B cell (primary cell): ENCODE results near the gene NPBWR2. TPM values are rescaled to one million over a fixed set of nuclear protein-coding genes. Genes with fewer than 3 reads are reported as not detected.
A peak's percentile ranks its signal among the peaks of the same experiment; 100 is the strongest.

ENCODE experiments used
- ATAC-seq: fragments of 200-7000 bp; cut with Tn5 transposase; one replicate; pipeline ENCODE4 v1.10.0; 2021; ENCODE audit warnings: low read depth, mild to moderate bottlenecking, moderate number of reproducible peaks, moderate library complexity
- CTCF ChIA-PET: fragments of 350-600 bp; sonication (Branson Sonifier 250); formaldehyde crosslinking; loops from one replicate; lab custom pipeline; 2021; ENCODE audit warnings: antibody characterized with exemption, inconsistent platforms; lab: Charles Lee
- POLR2A ChIA-PET: fragments of 350-600 bp; sonication (Branson Sonifier 250); formaldehyde crosslinking; loops from one replicate; lab custom pipeline; 2021; ENCODE audit warnings: antibody characterized with exemption; lab: Charles Lee
- DNase-seq: peaks from one replicate; pipeline ENCODE4 v3.0.0; 2013
- H2AFZ ChIP-seq: 2 replicates; pipeline ENCODE4 v1.6.1; 2012; ENCODE audit warnings: mild to moderate bottlenecking, low read depth, low read length; ENCODE audit not compliant: insufficient read depth, poor library complexity, severe bottlenecking
- H3K27ac ChIP-seq, 2 donors: 1 replicate in 1 of 2; 2 replicates in 1 of 2; pipeline ENCODE4 v1.5.1; 2012 to 2013; ENCODE audit warnings: low read length in 2 of 2, mild to moderate bottlenecking in 2 of 2, moderate library complexity in 1 of 2
- H3K27me3 ChIP-seq, 4 experiments: fragments of 200-600 bp in 1 of 4; sonication (generic) in 1 of 4; replicated peaks in 1 of 4; 1 replicate in 2 of 4; 2 replicates in 2 of 4; pipeline versions ENCODE4 v1.6.1 to v1.7.0; 2013 to 2016; ENCODE audit warnings: low read length in 3 of 4, mild to moderate bottlenecking in 2 of 4, mixed read lengths in 1 of 4, moderate library complexity in 1 of 4; ENCODE audit not compliant: insufficient read depth in 4 of 4, control insufficient read depth in 3 of 4; ENCODE audit errors: control extremely low read depth in 1 of 4
- H3K36me3 ChIP-seq, 2 experiments: replicated peaks in 1 of 2; 1 replicate in 1 of 2; 2 replicates in 1 of 2; pipeline versions ENCODE4 v1.6.1 to v1.7.1; 2013; ENCODE audit warnings: low read length in 1 of 2; ENCODE audit not compliant: insufficient read depth in 2 of 2, control insufficient read depth in 1 of 2; ENCODE audit errors: control extremely low read depth in 1 of 2, extremely low read depth in 1 of 2
- H3K4me1 ChIP-seq, 2 donors: fragments of 200-600 bp in 1 of 2; sonication (generic) in 1 of 2; 1 replicate in 1 of 2; 2 replicates in 1 of 2; pipeline versions ENCODE4 v1.5.1 to v1.6.1; 2013 to 2017; ENCODE audit warnings: low read length in 2 of 2; ENCODE audit not compliant: control insufficient read depth in 2 of 2, insufficient read depth in 2 of 2
- H3K4me2 ChIP-seq: replicated peaks from 2 replicates; pipeline ENCODE3; 2012; ENCODE audit warnings: mild to moderate bottlenecking, low read depth, low read length; ENCODE audit not compliant: poor library complexity, severe bottlenecking
- H3K4me3 ChIP-seq, 5 experiments: fragments of 200-600 bp in 1 of 5; sonication (generic) in 1 of 5; 1 replicate in 3 of 5; 2 replicates in 2 of 5; pipeline versions ENCODE4 v1.5.1 to v1.7.0; 2011 to 2016; ENCODE audit warnings: low read length in 4 of 5, mild to moderate bottlenecking in 4 of 5, low read depth in 2 of 5, control low read depth in 1 of 5, moderate library complexity in 1 of 5; ENCODE audit not compliant: insufficient read depth in 1 of 5; ENCODE audit errors: control extremely low read depth in 1 of 5, extremely low read depth in 1 of 5
- H3K79me2 ChIP-seq: fragments of 200-600 bp; sonication (generic); one replicate; pipeline ENCODE4 v1.6.0; 2016; ENCODE audit warnings: low read length; ENCODE audit not compliant: control insufficient read depth, insufficient read depth
- H3K9ac ChIP-seq: fragments of 200-600 bp; sonication (generic); 2 replicates; pipeline ENCODE4 v1.6.1; 2017; ENCODE audit warnings: mild to moderate bottlenecking, low read length, moderate library complexity
- H3K9me3 ChIP-seq, 3 donors: one replicate each; pipeline versions ENCODE4 v1.6.1 to v1.7.1; 2013; ENCODE audit warnings: low read length in 2 of 3; ENCODE audit not compliant: control insufficient read depth in 2 of 3, insufficient read depth in 1 of 3; ENCODE audit errors: control extremely low read depth in 1 of 3
- H4K20me1 ChIP-seq: 2 replicates; pipeline ENCODE4 v1.6.0; 2012; ENCODE audit warnings: mild to moderate bottlenecking, low read length; ENCODE audit not compliant: insufficient read depth, control insufficient read depth, poor library complexity, severe bottlenecking
- H3K27ac Mint-ChIP-seq: one replicate; pipeline ENCODE4 v1.8.0; 2021; ENCODE audit warnings: mixed read lengths
- H3K27me3 Mint-ChIP-seq: one replicate; pipeline ENCODE4 v1.8.0; 2021; ENCODE audit warnings: mixed read lengths
- H3K4me1 Mint-ChIP-seq: one replicate; pipeline ENCODE4 v1.8.0; 2021; ENCODE audit warnings: mixed read lengths
- H3K4me3 Mint-ChIP-seq: one replicate; pipeline ENCODE4 v1.8.0; 2021; ENCODE audit warnings: mixed read lengths
- H3K9me3 Mint-ChIP-seq: one replicate; pipeline ENCODE4 v1.8.0; 2022; ENCODE audit warnings: mixed read lengths; ENCODE audit not compliant: insufficient read depth
- CTCF ChIP-seq: fragments of 200-600 bp; IDR thresholded peaks from one replicate; pipeline ENCODE4 v1.8.0; 2022; ENCODE audit warnings: antibody characterized with exemption, mild to moderate bottlenecking
- EZH2 ChIP-seq: IDR thresholded peaks from 2 replicates; pipeline ENCODE4 v1.6.1; 2012; ENCODE audit warnings: borderline replicate concordance, low read depth, mild to moderate bottlenecking, moderate library complexity, low read length; ENCODE audit not compliant: insufficient read depth, poor library complexity, severe bottlenecking
- WGBS: methylation state at CpG from one replicate; pipeline ENCODE4 v1.1.5; 2013; ENCODE audit warnings: missing lambda C conversion rate; ENCODE audit not compliant: insufficient coverage; 5-methylcytosine and 5-hydroxymethylcytosine counted together
- intact Hi-C: fragments of 100-400 bp; cut with micrococcal nuclease; formaldehyde crosslinking; loops from one replicate; pipeline ENCODE4 v1.10.0; 2022
- polyA plus RNA-seq: library from polyadenylated mRNA; depleted of rRNA; stranded (reverse); fragments of >200 nt; gene quantifications from 2 replicates; pipeline ENCODE4 v1.2.3, GENCODE V29; 2012
- total RNA-seq, 2 donors: library from RNA; stranded (reverse); fragments of 120-200 nt in 1 of 2; gene quantifications; 1 replicate in 1 of 2; 2 replicates in 1 of 2; pipeline versions ENCODE4 v1.2.3 to v1.2.4, GENCODE V29; 2013 to 2022

Gene NPBWR2
- total and polyA plus RNA-seq, 2 donors (not counting 1 experiment from before 2014, with no cell fraction given) = 0.21 TPM; not detected in 1

GRCh38 chr20:64069614-64070243 lies 37.6 kb downstream of the NPBWR2 start:
- H3K27ac Mint-ChIP-seq = no peak overlapping the region
- peaks cover 22% of the 10 kb centered on the region for H3K79me2 ChIP-seq
- no peaks in the 10 kb centered on the region for H3K27me3 ChIP-seq
- H3K36me3 ChIP-seq = peaks cover 0 to 32% of the 10 kb centered on the region in 2 experiments
- H3K9ac ChIP-seq = no peak overlapping the region
- ATAC-seq (no peak), DNase-seq (no peak)
- no peak overlapping the region for H2AFZ ChIP-seq
- peaks cover 44 to 83% of the 10 kb centered on the region in 2 donors for H3K4me1 ChIP-seq
- POLR2A ChIA-PET = interaction anchor here (1.0 to 2.5 kb wide), 2 partner anchors 9 to 89 kb away, joined by 3 to 19 read pairs; partner anchors contain the start of genes OPRL1, PRPF6 and RGS19
- no peak overlapping the region for H3K4me2 ChIP-seq
- TF ChIP-seq CTCF (peak; percentile 73), EZH2 (no peak)
- H4K20me1 ChIP-seq = peaks cover 48% of the 10 kb centered on the region
- 60% methylated on average over 13 of the region's 14 CpGs for WGBS
- peaks cover 62% of the 10 kb centered on the region for H3K4me1 Mint-ChIP-seq
- H3K4me3 Mint-ChIP-seq = no peak overlapping the region
- no peaks in the 10 kb centered on the region for H3K9me3 Mint-ChIP-seq
- no peak overlapping the region for H3K4me3 ChIP-seq
- H3K9me3 ChIP-seq = no peaks in the 10 kb centered on the region
- no peak overlapping the region for H3K27ac ChIP-seq
- H3K27me3 Mint-ChIP-seq = no peaks in the 10 kb centered on the region
- intact Hi-C loops = no loop called here
- CTCF ChIA-PET = interaction anchor here (0.7 to 2.3 kb wide), 11 partner anchors 8 to 51 kb away, joined by 3 to 10 read pairs (median 8); partner anchors contain the start of genes LKAAEAR1 and RGS19

GRCh38 chr20:64069209-64069613 lies 38.2 kb downstream of the NPBWR2 start:
- intact Hi-C loops = no loop called here
- no peak for DNase-seq
- peaks cover 0 to 26% of the 10 kb centered on the region in 2 experiments for H3K36me3 ChIP-seq
- Mint-ChIP-seq H3K27me3 (no peaks in the 10 kb centered on the region), H3K27ac (peak overlapping the region; percentile 53), H3K9me3 (no peaks in the 10 kb centered on the region), H3K4me3 (no peak overlapping the region), H3K4me1 (peaks cover 64% of the 10 kb centered on the region)
- TF ChIP-seq CTCF (no peak), EZH2 (no peak)
- peaks cover 25% of the 10 kb centered on the region for H3K79me2 ChIP-seq
- ATAC-seq = no peak
- H3K9me3 ChIP-seq = no peaks in the 10 kb centered on the region
- peaks cover 47% of the 10 kb centered on the region for H4K20me1 ChIP-seq
- H3K4me2 ChIP-seq = no peak overlapping the region
- ChIA-PET CTCF (interaction anchor here (0.7 to 2.3 kb wide), 11 partner anchors 9 to 51 kb away, joined by 3 to 10 read pairs (median 8); partner anchors contain the start of genes LKAAEAR1 and RGS19), POLR2A (interaction anchor here (1.0 to 2.5 kb wide), 2 partner anchors 9 to 89 kb away, joined by 3 to 19 read pairs; partner anchors contain the start of genes OPRL1, PRPF6 and RGS19)
- H3K9ac ChIP-seq = no peak overlapping the region
- peaks cover 49 to 84% of the 10 kb centered on the region in 2 donors for H3K4me1 ChIP-seq
- H3K27ac ChIP-seq = no peak overlapping the region
- WGBS = 83% methylated on average over 20 of the region's 20 CpGs
- H2AFZ ChIP-seq = no peak overlapping the region
- no peak overlapping the region for H3K4me3 ChIP-seq
- no peaks in the 10 kb centered on the region for H3K27me3 ChIP-seq
